Measurements from ENCODE around the gene MEIS3. TPM values are rescaled to one million over a fixed set of nuclear protein-coding genes. Genes with fewer than 3 reads are reported as not detected.

The MEIS3 gene
- total and polyA plus RNA-seq, 9 of the 15 experiments (the other 6 are each of a cell fraction or from before 2014, with no cell fraction given), result 0.06 to 0.80 (median 0.25) TPM; not detected in 1

- no peak for TF ChIP-seq GTF3C2 (IDR thresholded peaks at IDR 0.05; ENCODE audit: borderline replicate concordance, extremely low read depth, insufficient read length)
- 0 out of 4 replicates have a peak, but pooled peaks of 1 of the 2 experiments have one; percentile 31 for TF ChIP-seq UBTF (IDR thresholded peaks at IDR 0.05; ENCODE audit: borderline replicate concordance in 1 of 2, low read depth in 2 of 2, low read length in 2 of 2)
- TF ChIP-seq NR3C1 (CRISPR knock-in tag; IDR thresholded peaks at IDR 0.05), result peak; percentile 60; the same call in 1 of the 2 replicates
- TF ChIP-seq GTF2A2 (tag; IDR thresholded peaks at IDR 0.05), result no peak
- peak; percentile 44; the same call in 1 of the 2 replicates for TF ChIP-seq TFAP4 (CRISPR knock-in tag; IDR thresholded peaks at IDR 0.05; ENCODE audit: borderline replicate concordance)
- TF ChIP-seq KDM1A (IDR thresholded peaks at IDR 0.05), result no peak
- no peak for TF ChIP-seq GABPB2 (CRISPR knock-in tag; conservative IDR thresholded peaks at IDR 0.05)
- TF ChIP-seq ZNF184 (CRISPR knock-in tag; IDR thresholded peaks at IDR 0.05), result no peak
- TF ChIP-seq VEZF1 (CRISPR knock-in tag; IDR thresholded peaks at IDR 0.05), result peak; percentile 37; the same call in 1 of the 2 replicates
- no peak for TF ChIP-seq HNRNPH1 (optimal IDR thresholded peaks at IDR 0.05; ENCODE audit: low read depth, low read length)
- peak; percentile 45 for TF ChIP-seq FIP1L1 (IDR thresholded peaks at IDR 0.05; ENCODE audit: low read depth, low read length, poor library complexity, severe bottlenecking)
- peak; percentile 95 for TF ChIP-seq EHMT2 (IDR thresholded peaks at IDR 0.05)
- TF ChIP-seq FOXP1 (CRISPR knock-in tag; IDR thresholded peaks at IDR 0.05), result peak; percentile 35; the same call in 1 of the 2 replicates
- no peak for TF ChIP-seq TARDBP (IDR thresholded peaks at IDR 0.05)
- TF ChIP-seq MIER1 (IDR thresholded peaks at IDR 0.05; ENCODE audit: low read depth), result peak; percentile 87
- no peak for TF ChIP-seq RFX7 (CRISPR knock-in tag; IDR thresholded peaks at IDR 0.05)
- TF ChIP-seq CREM (IDR thresholded peaks at IDR 0.05; ENCODE audit: low read depth), result 0 out of 2 replicates have a peak, but pooled peaks have one; percentile 16
- peak; percentile 33 to 61; a peak in 2 of 4 replicates for TF ChIP-seq MAZ (CRISPR knock-in tag; conservative IDR thresholded peaks at IDR 0.05 in 1 of 2, IDR thresholded peaks at IDR 0.05 in 1 of 2)
These were observed 12.5 kb downstream of the MEIS3 start (continued) for GRCh38 chr19:47406711-47407416.
